Inflammatory macrophage treated with lipopolysaccharide for 4 hours (primary cell): Measurements from ENCODE around the gene BMP7.

ENCODE experiments used
- DNase-seq: peaks from one replicate; pipeline ENCODE4 v3.0.0-alpha.2; 2020

The BMP7 gene

DNA sequence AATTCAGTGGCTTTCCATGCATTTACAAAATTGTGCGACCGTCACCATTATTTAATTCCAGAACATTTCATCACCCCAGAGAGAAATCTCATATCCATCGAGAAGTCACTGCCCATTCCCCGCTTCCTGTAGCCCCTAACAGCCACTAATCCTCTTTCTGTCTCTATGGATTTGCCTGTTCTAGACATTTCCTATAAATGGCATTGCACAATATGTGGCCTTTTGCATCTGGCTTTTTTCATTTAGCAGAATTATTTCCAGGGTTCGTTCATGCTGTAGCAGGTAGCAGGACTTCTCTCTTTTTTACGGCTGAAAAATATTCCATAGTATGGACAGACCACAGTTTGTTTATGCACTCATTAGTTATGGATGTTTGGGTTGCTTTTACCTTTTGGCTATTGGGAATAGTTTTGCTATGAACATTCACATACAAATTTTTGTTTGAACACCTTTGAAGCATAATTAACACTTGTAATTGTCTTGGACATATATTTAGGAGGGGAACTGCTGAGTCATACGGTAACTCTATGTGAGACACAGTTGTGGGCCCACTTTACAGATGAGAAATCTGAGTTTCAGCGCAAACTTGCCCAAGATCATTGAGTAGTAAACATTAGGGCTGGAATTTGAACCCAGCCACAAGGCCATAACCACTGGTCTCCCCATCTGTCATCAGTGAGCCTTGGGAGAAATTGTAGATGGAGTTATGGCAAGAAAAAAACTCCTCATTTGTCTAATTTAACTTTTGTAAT lies 126.9 kb downstream of the BMP7 start:
- no peak for DNase-seq

DNA sequence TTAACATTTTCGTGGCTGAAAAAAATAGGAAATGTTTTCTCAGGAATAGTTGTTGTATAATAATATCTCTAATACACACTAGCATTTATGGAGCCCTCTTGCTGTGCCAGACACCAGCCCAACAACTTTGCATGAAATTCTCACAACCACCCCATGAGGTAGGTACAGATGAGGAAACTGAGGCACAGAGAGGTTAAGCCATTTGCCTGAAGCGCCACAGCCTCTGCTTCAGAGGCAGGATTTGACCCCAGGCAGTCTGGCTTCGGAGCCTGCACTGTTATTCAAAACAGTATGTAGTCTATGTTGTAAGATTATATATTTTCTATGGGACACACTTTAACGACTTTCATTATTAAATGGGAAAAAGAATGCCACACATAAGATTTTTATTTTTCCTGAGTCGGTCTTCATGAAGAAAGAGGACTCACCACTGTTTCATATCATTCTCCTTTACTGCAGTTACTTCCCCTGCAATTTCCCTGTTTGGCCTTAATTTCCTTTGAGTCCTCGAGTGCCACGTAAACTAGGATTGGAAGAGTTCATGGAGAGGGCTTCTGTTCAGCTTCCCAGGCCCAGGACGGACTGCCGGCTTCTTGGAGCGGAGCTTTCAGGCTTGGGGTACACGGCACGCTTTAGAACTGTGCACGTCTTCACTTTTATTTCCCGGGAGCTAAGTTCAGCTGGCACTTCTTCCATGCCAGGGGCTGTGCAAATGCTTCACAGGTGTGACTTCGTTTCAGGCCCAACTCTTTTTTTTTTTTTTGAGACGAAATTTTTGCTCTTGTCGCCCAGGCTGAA lies 128.0 kb downstream of the BMP7 start:
- DNase-seq = no peak

DNA sequence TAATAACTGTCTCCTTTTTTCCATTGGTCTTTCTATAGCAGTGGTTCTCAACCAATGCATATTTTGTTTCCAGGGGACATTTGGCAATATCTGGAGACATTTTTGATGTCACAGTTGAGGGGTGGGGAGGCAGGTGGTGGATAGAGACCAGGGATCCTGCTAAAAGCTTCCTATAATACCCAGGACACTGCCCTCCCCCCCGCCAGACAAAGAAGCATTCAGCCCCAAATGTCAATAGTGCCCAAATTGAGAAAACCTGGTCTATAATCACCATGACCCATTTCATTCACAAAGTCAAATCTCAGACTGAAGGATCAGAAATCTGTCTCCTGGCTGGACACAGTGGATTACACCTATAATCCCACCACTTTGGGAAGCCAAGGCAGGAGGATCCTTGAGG lies 128.8 kb downstream of the BMP7 start:
- DNase-seq = no peak

DNA sequence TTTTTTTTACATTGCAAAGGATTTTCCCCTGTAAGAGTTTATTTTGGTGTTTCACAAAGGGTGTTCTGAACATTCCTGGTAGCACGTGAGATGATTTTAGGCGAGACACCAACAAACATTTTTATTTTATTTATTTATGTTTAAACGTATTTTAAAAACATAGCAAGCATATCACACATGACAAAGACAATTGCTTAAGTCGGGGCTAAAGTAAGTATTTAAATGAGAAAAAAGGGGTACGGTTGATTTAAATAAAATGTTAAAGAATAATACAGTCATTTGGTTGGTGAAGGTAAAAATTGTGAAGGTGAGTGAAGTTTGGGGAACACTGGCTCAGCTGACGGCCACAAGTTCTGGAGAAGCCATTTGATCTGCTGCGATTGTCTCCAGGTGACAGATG lies 129.7 kb downstream of the BMP7 start:
- DNase-seq = no peak

DNA sequence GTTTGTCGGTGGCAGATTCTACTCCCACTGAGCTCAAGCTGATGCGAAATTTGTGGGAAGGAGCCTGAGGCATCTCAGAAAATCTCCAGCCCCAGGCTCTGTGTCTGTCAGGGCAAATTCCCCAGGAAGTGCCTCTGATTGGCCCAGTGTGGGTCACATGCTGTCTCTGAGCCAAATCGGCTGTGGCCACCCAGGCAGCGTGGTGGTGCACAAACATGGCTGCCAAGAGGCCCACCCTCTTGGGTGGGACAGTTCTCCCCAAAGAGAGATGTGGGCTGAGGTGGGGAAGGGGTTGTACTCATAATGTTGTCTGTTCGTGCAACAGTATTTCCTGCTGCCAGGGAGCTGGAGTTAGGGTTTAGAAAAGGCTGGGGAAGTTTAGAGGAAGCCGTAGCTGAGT lies 130.6 kb downstream of the BMP7 start:
- DNase-seq = no peak

DNA sequence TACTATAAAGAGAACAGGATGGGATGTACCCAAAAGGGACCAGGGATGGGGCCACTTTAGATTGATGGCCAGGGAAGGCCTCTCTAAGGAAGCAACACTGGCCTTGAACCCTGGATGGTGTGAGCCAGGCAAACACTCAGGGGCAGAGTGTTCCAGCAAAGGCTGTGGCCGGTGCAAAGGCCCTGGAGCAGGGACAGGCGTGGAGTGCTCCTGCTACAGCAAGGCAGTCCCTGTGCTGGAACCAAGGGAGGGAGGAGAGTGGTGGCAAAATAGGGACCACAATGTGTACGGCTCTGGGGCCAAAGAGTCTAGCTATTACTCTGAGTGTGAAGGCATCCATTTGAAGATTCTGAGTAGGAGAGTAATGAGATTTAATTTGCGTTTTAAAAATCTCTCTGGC lies 131.6 kb downstream of the BMP7 start:
- DNase-seq = no peak

DNA sequence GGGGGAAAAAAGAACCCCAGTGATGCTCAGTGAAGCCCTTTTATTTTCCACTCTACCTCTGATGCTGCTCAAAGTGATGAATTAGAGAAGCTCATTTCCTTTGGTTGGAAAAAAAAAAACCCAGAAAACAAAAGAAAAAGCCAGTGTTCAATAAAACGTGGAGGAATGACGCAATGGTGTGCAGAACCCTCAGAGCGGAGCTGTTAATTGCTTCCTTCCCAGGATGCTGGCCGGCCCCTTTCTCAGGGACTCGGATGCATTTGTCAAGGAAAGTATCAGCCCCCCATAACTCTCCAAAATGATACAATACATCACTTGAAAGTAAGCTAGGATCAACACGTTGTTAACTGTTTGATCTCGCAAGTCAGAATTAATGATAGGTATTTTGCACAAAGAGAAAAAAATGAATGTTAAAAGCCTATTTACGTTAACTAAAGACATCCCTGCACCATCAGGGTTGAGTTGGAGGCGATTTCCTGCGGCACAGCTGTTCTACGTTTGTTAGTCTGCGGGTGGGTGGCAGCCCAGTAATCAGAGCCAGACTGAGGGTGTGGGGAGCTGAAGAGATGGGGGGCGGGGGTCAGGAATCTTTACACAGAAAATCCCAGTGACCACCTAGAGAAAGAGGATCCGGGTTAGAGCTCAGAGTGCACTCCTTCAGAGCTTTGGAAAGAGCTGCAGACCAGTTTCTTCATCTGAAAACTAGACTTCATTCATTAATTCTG lies 132.4 kb downstream of the BMP7 start:
- no peak for DNase-seq

DNA sequence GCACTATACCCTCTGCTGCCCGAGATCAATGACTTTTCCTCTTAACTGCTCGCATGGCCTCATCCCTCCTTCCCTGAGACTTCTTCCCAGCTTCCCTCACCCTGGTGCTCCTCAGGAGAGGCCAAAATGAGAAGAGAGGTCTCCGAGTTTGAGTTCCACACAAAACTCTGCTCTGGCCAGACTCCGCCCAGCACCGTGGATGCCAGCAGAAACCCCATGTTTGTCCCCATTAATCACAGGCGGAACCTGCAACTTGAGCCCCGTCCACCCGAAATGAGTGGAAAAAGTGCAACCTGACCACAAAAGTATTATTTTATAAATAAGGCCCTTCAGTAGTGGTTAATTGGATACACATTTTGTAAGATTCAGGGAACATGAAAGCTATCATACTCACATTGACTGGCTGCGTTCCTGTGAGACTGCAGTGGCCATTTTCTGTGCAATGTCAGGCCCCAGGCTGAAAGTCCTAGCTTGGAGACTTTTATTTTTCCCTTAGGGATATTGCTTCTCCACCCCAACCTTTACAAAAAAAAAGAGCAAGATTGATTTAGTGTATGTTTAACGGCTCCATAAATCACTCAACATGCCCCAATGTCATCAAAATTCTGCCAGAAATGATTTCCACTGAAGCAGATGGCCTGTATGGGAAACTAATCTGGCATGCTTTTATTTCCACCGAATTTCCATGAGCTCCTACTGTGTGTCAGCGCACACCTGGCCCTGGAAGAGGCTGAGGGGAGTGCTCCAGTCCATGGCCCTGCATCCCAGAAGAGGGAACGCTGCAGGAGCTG lies 134.6 kb downstream of the BMP7 start:
- DNase-seq = no peak

DNA sequence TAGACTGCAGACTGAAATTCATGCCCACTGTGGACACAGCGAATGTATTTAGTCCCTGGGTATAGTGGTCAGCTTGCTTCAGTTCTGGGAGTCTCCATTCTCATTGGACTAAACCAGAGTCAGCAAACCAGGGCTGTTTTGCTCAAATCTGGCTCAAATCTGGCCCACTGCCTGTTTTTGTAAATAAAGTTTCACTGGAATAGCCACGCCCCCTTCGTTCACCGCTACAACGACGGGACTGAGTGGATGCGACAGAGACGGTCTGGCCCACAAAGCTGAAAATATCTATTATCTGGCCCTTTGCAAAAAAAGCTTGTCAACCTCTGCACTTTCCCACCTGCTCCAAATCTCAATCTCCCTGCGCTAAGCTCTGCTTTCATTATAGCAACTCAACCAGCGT lies 135.4 kb downstream of the BMP7 start:
- no peak for DNase-seq

DNA sequence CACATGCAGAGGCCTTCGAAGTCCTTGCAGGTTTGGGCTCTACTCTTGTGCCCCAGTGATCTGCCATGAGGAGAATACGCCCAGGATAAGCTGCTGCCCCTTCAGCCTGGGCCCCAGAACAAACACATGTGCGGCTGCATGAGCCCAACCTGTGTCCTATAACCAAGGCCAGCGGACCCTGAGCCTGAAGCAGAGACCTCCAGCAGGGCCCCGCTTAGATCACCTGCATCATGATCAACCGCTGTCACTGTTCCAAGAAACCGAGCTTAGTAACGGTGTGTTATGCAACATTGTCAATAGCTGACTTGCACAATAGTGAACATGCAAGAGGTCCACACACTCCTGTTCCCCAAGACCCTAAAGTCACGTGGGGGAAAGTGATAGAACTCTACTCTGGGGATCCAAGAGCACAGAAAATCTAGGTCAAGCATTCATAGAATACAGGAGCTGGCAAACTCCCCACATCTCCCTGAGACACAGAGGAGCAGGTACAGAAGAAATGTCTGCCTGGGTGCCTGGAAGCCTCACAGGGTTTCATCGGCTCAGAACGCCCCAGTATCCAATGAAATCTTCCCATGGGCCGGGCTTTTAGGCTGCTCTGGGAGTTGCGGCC lies 136.2 kb downstream of the BMP7 start:
- DNase-seq = no peak

DNA sequence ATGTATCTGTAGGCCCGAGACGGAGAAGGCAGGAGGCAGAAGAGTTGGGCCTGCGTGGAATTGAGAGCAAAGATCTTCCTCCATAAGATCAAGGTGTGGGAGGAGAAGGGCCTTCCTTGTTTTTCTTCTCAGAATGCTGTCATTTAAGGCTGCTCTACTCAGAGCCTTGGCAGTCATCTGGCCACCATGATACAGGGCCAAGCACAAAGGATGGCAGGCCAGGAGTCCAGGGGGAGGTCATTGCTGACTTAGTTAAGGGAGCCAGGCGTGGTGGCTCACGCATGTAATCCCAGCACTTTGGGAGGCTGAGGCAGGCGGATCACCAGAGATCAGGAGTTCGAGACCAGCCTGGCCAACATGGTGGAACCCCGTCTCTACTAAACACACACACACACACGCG lies 137.1 kb downstream of the BMP7 start:
- DNase-seq = no peak

DNA sequence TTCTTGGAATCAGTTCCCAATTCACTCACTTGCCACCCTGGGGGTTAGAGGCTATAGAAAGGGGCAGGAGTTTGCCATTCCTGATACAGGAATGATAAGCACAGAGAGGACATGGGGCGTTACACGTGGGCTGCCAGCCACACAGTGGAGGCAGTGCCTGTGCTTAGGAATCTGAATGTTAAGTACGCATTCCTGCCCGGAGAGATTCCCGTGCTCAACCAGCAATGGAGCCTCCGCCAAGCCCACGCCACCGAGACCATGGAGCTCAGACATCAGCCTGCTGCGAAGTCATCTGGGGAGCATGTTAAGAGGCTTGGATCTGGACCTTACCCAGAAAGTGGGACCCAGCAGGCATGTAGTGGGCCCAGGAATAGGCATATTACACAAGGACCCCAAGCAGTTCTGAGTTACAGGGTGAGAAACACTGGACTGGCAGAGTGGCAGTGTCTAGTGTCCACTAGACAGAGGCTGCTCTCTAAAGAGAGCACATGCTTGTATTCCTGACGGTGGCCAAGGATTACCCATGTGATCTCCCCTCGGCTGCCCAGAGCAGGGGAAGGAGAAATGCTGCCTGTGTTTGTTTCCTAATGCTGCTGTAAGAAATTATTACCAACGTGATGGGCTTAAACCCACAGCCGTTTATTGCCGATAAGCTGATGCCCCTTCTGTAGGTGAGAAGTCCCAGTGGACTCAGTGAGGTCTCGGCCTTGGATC lies 138.2 kb downstream of the BMP7 start:
- no peak for DNase-seq

DNA sequence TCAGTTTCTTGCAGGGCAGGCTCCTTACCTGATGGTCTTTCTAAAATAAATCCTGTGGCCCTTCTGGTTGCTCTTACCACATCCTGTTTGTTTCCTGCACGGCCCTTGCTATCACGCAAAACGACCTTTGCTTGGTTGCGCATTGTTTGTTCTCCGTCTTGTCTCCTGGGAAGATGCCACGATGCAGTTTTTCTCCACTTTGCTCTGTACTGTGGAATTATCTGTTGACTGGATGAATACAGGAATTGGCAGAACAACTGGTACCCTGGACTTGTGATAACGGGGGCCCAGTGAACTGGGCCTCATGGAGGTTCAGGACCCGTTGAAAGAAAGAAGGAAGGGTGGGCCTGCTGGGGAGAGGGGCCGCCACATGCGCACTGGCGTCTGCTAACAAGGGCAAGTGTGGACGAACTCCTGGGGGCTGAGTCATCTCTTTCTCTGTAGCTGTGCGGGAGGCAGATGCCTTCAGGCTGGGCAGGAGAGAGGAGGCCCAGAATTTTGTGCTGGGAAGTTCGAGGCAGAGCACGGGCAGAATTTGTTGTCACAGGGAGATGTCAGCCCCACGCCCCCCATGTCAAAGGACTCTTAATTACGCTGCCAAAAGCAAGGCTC lies 139.9 kb downstream of the BMP7 start:
- DNase-seq = no peak

DNA sequence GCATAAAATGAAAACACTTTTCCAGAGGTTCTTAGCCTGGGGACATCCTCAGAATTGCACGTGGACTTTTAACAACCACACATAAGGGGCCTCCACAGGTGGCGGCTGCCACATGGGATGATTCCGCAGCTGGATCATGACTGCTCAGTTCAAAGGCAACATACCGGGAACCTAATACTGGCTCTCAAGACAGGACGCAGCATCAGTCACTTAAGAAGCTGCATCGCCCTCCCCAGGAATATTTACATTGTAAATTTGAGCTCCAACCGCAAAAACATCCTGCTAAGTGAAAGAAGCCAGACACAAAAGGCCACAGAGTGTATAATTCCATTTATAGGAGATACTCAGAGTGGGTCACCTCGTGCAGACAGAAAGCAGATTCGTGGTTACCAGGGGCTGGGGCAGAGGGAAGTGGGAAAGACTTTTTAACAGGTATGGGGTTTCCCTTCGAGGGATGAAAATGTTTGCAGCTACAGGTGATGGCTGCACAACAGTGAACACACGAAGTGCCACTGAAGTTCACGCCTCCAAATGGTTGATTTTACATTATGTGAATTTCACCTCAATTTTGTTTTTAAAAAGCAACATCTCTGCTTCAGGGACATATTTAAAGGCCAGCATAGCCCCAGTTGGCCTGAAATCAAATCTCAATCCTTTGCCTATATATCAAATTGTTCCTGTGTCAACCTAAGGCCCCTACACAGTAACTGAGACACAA lies 141.5 kb downstream of the BMP7 start:
- DNase-seq = no peak

DNA sequence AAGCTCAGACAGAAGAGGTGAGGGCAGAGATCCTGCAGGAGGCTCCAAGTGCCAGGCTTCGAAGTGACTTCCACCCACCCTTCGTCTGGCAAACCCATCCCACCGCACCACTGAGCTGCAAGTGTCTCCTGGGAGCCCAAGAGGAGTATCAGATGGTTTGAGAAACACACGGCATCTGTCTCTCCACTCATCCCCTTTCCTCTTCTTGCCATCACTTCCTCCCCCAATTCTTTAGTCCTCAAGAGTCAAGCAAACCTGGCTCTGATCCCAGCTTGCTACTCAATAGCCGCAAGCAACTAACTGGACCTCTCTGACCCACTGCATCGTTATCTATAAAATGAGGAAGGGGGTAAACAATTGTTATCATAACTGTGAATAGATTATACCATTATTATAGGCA lies 142.1 kb downstream of the BMP7 start:
- DNase-seq = no peak

DNA sequence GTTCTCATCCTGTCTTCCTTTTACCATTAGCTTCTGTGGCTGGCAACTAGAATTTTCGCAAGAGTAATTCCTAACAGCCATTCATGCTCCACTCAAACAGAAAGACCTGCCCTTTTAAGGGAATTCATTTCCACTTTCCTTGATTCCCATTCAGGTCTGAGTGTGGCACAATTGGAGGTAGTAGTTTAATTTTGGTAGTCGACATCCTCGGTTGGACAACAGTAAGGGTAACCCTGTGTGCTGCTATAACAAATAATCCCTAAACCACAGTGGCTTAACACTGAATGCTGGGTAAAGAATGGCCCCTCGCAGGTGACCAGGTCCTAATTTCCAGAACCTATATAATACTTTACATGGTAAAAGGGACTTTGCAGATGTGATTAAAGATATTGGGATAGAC lies 142.9 kb downstream of the BMP7 start:
- DNase-seq = no peak

DNA sequence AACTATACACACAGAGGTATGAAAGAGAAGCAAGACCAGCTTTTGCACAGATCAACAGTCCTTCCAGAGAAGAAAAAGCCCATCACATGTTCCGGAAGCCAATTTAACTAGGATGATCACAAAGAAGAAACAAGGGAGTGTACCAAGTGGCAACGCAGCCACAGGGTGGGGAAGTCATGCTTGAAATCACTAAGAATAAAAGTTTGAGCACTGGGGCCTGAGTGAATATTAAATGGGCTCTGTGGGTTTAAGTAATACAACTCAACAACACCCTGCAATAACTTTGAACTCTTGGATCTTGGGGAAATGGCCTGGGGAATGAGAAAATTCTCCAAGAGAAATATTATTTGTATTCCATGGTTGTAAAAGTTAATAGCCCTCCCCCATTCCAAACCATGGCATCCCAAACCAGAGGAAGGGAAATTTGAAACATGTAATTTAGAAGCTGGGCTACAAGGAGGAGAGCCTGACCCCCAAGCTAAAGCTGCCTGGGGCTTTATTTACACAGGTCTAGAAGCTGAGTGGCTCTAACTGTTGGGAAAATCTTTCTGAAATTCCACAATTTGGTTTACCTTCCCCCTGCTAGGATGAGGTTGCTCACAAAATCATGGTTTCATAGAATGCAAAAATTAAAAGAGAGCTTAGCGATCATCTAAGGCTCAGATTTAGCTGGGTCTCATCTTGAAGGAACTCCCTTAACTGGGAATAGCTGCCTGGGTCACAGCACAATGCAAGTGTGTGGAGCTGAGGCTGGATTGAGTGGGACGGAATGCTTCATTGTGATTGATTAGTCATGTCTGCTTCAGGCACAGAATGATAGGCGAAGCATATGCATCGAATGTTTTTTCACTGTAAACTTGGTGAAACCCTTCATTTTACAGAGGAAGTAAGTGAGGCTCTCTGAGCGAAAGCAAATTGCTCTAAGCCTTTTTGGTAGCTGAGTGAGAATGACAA lies 143.6 kb downstream of the BMP7 start:
- no peak for DNase-seq

DNA sequence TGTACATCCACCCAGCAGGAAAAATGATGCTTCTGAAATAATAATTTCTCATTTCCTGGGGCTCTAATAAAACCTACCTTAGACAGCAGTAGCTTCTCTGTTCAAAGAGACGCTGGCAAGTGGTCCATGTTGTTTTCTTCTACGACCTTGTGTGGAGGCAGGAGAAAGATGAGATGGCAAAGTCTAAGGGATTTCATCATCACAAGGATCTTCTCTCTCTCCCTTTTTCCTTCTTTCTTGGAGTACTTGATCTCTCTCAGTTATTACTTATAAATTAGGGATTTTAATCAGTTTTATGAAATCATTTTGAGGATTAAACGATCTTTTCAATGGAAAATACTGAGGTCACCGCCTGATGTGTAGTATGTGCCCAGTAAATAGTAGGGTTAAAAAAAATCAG lies 147.5 kb downstream of the BMP7 start:
- DNase-seq = no peak
